Inferior parietal cortex (tissue), 1 donor: ENCODE measurements around the gene SLTM.
"Not testable (repeated sequence)": the region's sequence is repeated elsewhere in the genome, so short reads cannot be mapped to it uniquely, and the experiment has no call there.

Experiments
- DNase-seq: peaks from one replicate; pipeline ENCODE4 v3.0.0-alpha.2; 2016; ENCODE audit errors: extremely low spot score

Gene SLTM

DNA sequence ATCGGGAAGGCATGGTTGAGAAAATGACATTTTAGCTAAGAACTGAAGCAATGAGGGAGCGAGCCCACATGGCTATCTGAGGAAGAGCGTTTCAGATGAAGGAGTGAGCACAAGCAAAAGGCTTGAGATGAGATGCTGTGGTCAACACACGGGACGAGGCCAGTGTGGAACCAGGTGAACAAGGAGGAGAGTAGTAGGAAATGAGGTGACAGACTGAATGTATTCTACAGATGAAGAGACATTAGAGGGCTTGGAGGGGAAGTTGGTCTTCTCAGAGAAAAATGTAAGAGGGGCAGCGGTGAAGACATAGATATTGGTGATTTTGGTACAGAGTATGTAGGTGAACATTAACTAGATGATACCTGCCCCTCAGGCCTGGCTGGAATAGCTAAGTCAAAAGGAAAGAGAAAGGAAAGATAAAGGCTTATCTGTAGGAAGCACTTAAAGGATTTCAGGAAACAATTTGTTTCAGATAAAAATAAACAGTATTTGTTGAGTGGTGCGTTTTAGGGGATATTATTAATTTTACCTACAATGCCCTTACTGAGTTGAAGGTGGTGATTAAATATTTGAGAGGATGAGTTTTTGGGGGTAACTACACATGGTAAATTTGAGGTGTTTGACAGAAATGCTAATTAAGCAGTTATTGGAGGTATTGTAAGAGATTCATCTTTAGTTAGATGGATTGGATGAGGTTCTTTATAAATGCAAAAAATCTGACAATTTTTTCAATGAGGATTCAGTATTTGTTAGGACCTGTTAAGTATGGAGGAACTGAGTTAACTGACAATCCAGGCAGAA lies 57.0 kb downstream of the SLTM start:
- DNase-seq, result no peak

DNA sequence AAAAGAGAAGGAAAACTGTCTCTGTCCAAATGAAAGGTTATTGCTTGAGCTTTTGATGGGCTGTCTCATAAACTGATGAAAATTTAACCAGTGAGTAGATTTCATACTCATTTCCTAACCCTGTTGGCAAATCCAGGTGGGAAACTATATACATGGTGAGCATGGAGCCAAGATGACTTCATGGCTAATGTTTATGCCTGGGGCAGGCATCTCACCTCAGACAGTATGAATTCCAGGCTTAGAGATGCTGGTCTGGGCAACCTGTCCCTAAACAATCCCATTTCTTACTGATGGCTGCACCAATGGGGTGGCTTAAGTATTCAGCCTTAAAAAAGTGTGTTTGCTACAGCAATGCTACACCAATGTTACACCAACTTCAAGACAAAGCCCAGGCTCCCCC lies 58.1 kb downstream of the SLTM start:
- no peak for DNase-seq

DNA sequence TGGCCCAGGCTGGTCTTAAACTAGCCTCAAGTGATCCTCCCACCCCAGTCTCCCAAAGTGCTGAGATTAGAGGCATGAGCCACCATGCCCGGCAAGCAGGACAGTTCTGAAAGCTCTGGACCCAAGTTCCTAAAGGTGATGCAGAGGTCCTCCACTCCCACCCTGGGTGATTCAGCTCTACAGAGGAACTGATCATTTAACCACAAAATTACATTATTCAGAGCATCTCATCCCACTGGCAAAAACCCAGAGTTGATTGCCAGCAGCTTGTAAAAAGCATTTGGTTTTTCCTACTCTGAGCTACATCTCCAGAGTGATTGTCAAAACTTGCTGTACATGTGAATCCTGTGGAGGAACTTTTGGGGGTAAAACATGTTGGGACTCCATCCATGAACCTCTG lies 60.2 kb downstream of the SLTM start:
- no peak for DNase-seq

DNA sequence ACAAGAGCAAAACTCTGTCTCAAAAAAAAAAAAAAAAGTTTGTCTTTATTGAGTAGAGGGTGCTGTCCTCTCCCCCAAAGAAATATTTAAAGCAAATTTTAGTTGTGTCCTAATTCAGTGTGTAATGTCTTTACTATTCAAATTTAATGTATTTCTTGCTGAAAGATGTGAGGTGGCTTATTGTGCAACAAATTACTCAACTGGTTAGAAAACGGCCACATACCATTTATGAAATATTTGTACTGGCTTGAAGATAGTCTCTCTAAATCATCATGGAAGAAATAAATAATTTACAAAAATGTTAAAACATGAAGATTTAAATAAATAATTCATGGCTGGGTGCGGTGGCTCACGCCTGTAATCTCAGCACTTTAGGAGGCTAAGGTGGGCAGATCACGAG lies 63.0 kb downstream of the SLTM start:
- no peak for DNase-seq

DNA sequence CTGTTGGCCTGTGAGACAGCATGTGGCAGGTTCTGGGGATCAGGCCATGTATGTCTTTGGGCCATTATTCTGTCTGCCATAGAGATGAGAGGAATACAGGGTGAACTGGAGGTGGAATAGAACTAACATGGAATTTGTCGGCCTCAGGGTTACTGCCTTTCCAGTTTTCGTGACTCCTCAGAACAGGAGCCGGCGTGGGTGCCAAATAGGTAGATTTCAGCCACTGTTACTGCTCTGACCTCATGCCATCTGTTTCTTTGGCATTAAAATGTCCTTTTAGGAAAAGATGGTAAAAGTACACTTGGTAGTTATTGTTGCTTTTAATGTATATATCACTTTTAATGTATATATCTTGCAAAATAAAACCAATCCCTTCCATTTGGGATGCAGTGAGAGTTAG lies 65.6 kb downstream of the SLTM start:
- DNase-seq, result no peak

DNA sequence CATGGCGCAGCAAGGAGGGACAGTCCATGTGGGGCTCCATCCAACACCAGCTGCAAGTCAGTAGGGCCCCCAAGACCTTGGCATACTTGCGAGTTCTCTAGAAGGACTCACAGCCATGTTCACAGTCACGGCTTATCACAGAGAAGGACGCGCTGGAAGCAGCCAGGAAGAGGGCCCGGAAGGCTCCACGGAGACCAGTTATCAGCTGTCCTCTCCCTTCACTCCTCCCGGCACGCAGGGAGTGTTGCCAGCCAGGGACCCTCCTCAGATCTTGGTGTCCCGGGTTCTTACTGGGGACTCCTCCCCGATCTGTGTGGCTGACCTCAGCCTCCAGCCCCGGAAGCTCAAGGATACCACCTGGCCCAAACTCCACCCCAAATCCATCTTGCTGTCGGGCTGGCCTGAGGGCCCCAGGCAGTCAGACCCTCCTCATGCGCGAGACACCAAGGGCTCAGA lies 68.0 kb downstream of the SLTM start:
- no peak for DNase-seq

DNA sequence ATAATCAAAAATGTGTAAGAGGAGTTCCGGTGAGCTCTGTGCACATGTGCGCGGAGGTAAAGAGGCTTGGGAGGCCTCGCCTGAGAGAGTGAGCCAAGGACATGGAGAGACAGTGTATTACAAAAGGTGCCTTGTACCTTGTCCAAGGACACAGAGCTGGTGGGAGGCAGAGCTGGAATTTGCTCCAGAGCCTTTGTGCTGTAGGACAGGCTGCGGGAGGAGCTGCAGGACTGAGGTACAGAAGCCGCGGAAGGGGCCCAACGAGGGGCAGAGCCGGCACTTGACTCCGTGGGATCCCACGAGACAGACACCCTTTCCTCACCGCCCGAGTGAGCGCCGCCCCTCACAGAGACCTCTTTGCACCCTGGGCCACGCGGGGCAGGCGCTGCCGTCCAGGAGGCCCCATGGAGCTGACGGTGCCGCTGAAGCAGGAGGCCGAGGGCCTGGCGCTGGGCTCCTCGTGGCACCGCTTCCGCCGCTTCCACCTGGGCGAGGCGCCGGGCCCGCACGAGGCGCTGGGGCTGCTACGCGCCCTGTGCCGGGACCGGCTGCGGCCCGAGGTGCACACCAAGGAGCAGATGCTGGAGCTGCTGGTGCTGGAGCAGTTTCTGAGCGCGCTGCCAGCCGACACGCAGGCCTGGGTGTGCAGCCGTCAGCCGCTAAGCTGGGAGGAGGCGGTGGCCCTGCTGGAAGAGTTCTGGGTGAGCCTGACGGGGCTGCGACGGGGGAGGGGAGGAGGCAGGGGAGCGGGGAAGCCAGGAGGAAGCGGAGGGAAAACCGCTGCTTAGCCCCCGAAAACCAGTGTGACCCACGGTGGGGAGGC lies 68.7 kb downstream of the SLTM start:
- no peak for DNase-seq

DNA sequence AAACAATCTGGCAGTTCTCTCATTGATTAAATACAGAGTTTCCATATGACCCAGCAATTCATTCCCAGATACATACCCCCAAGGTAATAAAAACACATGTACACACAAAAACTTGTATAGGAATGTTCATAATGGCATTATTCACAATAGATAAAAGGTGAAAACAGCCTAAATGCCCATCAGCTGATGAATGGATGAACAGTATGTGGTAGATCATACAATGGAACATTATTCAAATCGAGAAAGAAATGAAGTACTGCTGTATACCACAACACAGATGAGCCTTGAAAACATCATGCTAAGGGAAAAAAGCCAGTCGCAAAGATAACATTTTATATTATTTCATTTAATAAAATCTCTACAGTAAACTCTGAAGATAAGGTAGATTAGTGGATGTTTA lies 71.2 kb downstream of the SLTM start:
- DNase-seq, result no peak

DNA sequence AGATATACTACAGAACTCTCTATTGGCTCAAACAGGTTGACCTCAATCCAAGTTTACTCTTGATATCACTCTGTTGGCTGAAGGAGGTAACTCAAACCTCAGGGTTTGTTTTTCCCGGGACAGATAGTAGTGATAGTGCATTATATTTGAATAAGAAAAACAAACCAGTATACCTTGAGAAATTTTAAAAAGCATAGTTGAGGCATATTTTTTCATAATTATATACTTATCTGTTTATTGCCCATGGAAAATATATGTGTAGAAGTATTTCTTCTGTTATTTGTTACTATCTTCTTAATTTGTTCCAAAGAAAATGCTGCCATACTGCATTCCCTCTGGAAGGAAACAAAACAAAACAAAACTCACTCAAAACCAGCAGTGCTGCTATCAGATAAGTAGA lies 76.9 kb downstream of the SLTM start:
- not testable (repeated sequence) for DNase-seq

DNA sequence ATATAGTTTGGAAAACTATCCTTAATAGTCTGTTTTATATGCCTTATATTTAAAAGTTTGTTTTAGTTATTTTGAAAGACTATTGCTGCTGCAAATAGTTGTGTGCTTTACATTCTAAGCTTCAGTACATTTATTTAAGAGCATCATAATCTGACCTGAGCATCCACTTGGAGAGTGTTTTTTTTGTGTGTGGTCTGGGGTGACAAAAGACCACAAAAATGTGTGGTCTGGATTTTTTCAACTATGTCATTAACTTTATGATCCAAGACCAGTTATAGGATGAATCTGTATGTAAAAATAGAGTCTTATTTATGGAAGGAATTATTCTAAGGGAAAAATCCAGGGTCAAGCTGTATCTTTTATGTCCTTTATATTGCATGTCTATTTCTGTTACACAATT lies 77.4 kb downstream of the SLTM start:
- no peak for DNase-seq

DNA sequence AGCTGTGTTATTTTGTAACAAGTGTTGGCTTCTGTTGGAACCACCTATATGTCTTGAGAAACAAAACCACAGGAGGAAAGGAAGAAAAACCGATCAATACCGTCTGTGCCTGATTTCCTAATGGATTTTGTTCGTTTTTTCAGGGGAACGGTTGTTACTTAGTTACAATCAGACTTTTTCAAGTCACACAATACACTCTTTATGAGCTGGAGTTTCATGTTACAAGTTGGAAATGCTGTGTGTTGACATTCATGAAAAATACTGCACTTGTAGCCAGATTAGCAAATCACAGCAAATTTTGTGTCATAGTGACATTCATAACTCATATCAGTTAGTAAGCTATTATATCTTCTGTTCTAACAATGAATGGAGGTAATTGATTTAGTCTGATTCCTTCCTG lies 78.9 kb downstream of the SLTM start:
- DNase-seq, result no peak

DNA sequence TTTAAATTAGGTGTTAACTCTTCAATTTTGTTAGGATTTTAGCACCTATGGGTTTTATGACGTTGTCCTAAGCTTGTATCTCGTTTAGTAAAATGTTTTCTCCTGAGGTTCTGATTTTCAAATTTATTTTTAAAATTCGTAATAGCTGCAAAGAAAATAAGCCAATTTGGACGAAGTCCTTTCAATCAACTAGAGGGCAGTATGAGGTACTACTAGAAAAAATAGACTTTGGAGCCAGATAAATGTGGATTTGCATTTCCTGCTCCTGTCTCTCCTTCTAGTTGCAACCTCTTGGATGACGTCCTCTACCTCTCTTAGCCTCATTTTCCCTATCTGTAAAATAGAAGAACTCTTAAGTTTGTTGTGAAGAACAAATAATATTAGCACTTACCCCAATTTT lies 81.1 kb downstream of the SLTM start:
- DNase-seq, result no peak

DNA sequence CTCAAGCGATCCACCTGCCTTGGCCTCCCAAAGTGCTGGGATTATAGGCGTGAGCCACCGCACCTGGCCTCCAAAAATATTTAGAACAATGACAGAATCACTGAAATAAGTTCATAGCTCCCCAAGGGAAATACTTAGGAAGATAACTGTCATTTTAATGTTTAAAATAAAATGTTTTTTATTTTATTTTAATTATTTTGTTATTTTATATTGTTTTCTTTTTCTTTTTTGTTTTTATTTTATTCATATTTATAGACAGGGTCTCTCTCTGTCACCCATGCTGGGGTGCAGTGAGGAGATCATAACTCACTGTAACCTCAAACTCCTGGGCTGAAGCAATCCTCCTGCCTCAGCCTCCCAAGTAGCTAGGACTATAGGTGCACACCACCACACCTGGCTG lies 82.3 kb downstream of the SLTM start:
- not testable (repeated sequence) for DNase-seq

DNA sequence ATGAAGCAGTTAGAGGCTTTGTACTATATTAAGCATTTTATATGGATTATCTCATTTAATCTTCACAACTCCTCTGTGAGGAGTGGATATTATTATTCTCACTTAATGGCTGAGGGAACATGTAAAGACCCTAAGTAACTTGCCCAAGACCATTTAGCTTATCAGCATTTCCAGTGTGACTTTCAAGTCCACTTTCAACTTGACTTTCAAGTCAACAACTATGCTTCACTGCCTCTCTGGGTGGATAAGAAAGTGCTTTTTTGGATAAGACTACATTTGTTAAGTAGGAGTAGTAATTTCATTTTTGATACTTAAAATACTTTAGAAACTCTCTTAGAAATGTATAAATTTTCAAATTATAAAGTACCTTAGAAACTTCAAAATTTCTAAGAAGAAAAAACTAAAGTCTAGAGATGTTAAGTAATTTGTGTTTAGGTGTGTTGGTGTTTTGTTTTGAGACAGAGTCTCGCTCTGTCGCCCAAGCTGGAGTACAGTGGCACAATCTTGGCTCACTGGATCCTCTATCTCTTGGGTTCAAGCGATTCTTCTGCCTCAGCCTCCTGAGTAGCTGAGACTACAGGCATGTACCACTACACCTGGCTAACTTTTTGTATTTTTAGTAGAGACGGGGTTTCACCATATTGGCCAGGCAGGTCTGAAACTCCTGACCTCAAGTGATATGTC lies 90.6 kb downstream of the SLTM start:
- DNase-seq, result no peak

DNA sequence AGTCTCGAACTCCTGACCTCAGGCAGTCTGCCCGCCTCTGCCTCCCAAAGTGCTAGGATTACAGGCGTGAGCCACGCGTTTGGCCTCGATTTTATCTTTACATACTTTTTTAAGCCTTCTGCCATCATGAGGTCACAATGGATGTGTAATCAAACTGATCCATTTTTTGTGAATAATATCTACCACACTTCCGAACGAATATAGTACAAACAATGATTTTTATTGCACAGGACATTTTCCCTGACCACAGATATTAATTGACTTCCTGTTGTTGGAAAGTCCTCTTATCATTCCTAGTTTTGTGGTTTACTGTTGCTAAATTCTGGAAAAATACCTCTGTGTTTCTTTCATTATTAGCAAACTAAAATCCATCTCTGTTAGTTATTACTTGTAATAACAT lies 93.4 kb downstream of the SLTM start:
- DNase-seq, result no peak

DNA sequence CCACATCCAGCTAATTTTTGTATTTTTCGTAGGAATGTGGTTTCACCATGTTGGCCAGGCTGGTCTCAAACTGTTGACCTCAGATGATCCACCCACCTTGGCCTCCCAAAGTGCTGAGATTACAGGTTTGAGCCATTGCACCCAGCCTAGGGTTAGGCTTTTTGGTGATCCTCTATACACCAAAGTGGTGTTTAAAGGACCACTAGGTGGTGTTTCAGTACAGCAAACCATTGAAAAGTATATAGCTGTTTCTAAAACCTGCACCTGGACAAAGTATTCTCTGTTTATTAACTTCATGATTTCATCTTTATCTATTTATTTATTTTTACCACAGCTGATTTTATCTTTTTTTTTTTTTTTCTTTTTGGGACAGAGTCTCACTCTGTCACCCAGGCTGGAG lies 94.0 kb downstream of the SLTM start:
- DNase-seq, result no peak

DNA sequence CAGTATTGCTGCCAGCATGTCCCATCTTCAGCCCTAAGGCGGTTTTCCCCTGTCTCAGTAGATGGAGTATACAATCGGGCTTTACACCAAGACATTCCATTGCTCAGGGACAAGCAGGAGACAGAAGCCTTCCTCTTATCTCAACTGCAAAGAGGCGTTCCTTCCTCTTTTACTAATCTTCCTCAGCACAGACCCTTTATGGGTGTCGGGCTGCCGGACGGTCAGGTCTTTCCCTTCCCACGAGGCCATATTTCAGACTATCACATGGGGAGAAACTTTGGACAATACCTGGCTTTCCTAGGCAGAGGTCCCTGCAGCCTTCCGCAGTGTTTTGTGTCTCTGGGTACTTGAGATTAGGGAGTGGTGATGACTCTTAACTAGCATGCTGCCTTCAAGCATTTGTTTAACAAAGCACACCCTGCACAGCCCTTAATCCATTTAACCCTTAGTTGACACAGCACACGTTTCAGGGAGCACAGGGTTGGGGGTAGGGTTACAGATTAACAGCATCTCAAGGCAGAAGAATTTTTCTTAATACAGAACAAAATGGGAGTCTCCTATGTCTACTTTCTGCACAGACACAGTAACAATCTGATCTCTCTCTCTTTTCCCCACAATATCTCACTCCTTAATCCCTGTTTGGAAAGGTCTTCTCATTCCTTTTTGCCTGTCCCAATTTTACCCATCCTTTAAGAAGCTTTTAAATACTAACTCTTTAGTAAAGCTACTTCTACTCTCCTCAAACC lies 99.6 kb downstream of the SLTM start:
- DNase-seq, result not testable (repeated sequence)

DNA sequence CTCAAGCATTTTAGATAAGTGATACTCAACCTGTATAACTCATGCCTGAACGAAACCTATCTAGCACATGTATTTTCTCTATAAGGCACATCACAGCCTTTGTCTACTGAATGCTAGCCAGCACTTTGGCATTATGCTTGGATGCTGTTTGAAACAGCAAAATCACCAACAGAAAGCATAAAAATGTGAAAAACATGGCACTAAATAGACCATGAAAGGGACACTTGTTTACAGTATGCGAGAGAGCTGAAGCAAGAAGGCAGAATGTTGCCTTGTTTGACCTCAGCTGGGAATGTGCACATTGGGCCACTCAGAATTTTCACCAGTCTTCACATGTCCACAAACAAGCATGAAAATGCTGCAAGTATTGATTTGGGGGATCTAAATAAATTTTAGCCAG lies 102.9 kb downstream of the SLTM start:
- DNase-seq, result peak; percentile 16
